GM19328 (cell line): ENCODE measurements around the gene GSE1.

Experiments used
- ATAC-seq: cut with Tn5 transposase; IDR thresholded peaks from one replicate; pipeline ENCODE4 v1.9.1; 2021; ENCODE audit warnings: mild to moderate bottlenecking, moderate library complexity; ENCODE audit not compliant: unreplicated experiment

GSE1 gene

GRCh38 chr16:85645021-85645589, 32.0 kb downstream of the GSE1 start:
- no peak for ATAC-seq

DNA sequence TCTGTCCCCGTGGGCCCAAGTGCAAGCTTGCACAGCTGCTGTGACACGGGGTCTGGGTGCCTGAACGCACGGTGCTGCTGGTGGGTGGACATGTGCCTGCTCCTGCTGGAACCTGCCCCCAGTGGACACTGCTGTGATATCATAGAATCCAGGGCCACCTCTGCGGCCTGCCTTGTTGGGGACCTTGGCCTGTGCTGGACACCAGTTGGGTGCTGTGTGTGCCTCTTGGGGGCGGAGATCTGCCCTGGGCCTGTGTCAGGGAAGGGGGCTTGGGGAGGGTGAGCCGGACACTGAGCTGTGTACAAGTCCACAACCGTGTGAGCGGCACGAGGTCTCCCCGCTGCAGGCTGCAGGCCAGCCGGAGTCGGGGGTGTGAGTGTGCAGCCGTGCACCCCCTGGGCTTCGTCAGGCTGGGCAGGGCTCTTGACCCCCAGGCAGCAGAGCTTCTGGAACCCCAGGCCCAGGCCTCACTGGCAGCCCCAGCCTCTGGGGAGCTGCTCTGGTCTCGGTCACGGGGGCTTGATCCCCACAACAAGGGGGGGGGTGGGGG, 33.3 kb downstream of the GSE1 start:
- no peak for ATAC-seq

DNA sequence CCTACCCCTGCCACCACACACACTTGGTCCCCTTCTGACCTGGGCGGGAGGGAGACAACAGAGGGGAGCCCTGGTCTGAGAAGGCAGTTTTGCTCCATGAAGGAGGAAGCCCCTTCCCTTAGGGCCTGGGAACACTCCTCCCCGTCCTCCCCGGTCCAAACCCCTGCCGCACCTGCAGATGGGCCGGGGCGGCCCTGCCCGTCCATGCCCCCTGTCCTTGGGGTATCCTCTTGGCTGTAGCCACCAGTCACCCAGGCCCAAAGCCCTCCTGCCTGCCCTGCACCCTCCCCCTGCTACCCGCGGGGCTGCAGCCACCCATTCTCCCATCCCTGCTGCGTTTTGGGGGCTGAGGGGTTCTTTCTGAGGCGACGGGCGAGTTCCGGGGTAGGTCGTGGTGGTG, 33.9 kb downstream of the GSE1 start:
- ATAC-seq: no peak

DNA sequence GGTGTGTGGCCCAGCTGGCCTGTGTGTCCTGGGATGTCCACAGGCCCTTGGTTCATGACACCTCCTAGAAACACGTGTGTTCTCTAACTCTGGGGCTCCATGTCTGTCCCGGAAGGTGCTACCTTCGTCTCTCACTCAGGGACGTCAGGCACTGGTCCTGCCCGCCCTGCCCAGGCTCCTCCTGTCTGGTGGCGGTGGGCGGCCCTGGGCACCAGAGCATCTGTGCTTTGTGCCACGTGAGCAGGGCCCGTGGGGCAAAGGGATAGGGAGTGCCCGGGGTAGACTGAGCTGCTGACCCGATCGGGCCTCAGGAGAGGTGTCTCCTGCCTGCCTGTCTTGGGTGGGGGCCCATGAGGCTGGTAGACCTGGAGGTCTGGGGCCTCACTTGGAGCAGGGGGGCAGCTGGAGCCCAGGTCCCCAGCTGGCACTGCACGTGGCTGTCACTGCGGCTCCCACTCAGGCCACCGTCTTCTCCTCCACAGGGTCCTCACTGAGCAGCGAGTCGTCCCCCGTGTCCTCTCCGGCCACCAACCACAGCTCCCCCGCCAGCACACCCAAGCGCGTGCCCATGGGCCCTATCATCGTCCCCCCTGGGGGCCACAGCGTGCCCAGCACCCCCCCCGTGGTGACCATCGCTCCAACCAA, 35.1 kb downstream of the GSE1 start:
- no peak for ATAC-seq

GRCh38 chr16:85648805-85649204, 35.7 kb downstream of the GSE1 start:
- ATAC-seq: no peak

DNA sequence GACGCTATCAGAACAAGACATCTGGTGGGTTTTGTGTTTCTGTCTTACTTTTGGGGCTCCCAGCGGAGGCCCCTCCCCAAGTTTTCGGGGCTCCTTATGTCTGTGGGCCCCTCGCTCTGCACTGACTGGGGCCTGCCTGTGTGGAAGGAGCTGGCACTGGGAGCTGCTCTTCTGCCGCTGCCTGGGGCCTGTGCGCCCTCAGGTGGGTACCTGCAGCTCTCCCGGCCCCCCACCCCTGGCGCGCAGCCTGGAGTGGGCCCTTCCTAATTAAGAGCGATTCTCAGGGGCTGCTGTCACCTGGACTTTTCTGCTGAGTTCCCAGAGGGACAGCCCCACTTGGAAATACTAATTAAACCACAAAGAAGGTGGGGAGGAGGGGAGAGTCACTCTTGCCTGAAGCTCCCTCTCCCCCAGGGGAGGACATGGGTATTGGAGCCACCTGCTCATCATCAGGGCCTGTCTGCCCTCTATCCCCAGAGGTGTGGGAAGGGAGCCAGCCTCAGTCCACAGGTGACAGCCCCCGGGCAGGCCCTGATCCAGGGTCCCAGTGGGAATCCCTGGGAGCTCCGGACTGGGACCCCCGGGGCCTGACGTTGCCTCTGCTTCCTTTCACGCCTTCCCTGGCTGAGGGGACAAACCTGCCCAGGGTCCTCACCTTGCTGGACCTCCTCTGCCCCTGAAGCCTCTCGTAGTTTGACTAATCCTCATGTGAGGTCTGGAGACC, 36.5 kb downstream of the GSE1 start:
- no peak for ATAC-seq

GRCh38 chr16:85650135-85650843, 37.2 kb downstream of the GSE1 start:
- no peak for ATAC-seq

- no peak for ATAC-seq
These were observed 37.9 kb downstream of the GSE1 start for GRCh38 chr16:85650844-85651628.

DNA sequence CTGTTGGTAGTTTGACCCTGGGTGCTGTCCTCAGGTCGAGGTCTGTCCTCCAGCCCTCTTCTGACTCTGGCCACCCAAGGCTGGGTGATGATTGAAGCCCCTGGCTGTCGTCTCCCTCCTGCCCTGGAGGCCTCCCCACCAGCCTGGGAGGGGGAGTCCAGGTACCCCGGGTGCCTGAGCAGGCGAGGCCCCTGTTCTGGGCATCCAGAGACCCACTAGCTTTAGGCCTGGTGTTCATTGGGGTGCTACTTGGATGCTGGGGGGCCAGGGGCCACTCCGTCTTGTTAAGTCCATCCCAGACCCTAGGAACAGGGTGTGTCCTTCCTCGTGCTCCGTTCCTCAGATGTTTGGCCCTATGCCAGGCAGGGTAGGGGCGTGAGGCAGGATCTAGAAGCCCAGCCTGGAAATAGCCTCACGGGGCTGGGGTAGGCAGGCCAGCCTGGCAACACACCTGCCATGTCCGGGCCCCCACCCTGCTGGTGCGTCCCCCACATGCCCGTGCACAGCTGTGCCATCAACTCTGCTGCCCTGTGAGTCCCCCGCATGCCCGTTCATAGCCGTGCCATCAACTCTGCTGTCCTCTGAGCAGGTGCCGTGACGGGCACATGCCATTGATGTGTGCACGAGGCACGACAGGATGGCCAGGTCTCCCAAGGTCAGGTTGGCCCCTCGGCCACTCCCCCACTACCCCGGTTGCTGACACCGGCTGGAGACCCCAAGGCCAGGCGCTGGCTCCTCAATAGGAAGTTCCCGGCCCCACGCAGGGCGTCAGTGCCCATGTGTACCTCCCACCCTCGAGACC, 38.7 kb downstream of the GSE1 start:
- no peak for ATAC-seq

DNA sequence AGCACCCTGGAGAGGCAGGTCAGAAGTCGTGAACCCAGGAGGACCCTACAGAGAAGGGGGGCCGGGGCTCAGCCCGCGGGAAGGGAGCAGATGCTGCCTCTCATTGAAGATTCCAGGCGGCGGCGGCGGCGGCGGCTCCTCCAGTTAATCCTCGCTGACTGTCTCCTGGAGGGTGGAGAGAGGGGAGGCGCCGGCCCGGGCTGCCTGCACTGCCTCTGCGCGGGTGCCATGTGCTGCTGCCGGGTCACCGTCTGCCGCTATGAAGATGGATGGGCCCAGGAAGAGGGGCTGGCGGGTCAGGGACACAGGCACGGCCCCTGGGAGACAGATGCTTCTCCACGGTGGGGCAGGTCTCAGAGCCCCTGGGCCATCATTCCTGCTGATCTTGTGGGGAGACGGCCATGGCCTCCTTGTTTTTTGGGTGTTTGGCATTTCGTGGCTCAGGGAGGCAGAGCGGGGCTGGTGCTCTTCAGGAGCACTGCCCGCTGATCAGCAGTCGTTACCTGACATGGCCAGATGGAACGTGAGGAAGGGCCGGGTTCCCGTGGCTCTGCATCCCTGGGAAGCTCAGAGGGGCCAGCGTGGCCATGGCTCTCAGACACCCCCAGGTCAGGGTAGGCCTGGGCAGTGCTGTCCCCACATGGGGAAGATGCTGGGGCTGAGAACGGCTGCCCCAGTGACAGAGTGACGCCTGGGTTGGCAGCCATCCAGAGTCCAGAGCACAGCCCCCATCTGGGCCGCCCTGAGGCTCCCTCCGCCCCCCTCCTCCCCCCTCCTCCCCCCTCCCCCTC, 39.5 kb downstream of the GSE1 start:
- no peak for ATAC-seq

DNA sequence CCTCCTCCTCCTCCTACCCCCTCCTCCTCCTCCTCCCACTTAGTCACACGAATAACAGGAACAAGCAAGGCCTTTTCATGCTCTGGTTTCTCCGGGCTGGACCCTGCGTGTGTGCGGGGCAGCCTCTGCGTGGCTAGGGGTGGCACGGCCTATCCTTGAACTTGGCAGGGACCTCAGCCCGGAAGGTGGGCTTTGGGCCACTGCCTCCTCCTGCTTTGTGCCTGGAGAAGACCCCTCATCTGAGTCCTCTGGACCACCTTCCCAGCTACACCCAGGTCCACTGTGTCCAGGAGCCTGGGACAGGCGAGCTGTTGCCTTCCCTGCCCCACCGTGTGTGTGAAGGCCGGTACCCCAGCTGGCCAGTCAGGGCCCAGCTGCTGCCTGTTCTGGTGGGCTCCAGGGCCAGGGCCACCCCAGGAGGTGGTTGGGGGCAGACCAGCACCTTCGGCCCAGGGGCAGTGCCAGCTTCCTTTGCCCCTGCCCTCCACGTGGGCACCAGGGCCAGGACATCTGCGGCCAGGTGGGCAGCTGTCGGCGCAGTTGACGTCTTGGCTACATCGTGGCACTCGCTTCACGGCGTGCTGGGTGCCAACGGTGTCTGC, 40.3 kb downstream of the GSE1 start:
- no peak for ATAC-seq

- ATAC-seq: no peak
These were observed 41.4 kb downstream of the GSE1 start for GRCh38 chr16:85654251-85655095.

DNA sequence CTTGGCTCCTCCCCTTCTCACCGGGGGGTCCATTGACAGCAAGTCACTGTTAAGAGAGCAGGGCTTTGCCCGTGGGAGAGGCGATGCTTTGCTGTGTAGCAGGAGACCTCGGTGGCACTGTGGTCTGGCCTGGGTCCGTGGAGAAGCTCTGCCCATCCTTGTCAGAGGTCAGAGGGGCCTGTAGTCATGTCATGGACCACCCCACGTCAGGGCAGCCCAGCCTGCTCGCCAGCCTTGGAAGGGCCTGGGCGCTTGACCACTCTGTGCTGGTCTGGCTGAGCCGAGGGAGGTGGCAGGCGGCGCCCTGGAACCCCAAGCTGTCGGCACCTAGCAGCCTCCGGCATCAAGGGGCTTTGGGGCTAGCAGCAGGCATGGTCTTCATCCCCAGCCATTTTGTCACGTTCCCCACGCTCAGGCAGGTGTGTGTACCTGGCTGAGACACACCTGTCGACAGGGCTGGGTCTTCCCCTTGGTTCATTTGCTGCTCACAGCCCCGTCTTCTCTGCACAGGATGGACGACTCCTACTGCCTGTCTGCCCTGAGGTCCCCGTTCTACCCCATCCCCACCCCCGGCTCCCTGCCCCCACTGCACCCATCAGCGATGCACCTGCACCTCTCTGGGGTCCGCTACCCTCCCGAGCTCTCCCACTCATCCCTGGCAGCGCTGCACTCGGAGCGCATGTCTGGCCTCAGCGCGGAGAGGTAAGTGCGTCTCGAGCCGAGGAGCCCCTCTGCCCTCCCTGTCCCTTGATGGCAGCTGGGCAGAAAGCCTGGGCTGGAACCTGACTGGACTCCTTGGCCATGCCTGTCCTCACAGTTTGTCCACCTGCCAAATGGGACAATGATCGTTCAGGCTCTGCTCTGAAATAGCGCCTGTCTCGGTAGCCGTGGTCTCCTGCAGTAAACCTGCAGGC, 42.4 kb downstream of the GSE1 start:
- no peak for ATAC-seq

GRCh38 chr16:85656351-85657266, 43.5 kb downstream of the GSE1 start:
- ATAC-seq: no peak

GRCh38 chr16:85657267-85657650, 44.1 kb downstream of the GSE1 start:
- ATAC-seq: no peak

DNA sequence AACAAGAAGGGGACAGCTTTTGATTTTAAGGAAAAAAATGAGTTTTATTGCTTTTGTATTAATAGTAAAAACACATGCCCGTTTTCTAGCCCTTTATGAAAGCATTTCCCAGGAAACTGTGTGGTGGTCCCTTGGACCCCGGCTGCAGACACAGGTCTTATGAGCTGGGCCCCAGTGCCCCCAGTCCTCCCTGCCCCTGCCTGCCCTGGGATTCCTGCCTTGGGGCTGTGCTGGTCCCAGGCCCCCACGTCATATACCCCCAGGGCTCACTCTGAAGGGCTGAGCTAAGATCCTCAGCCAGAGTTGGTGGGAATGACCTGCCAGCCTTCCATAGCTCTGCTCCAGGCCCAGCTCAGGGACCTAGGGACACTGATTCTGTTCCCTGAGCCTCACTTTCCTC, 44.9 kb downstream of the GSE1 start:
- no peak for ATAC-seq
